GM21423 (cell line): Measurements from ENCODE around the gene EGFR.

Experiments used
- ATAC-seq: cut with Tn5 transposase; IDR thresholded peaks from one replicate; pipeline ENCODE4 v1.9.1; 2021; ENCODE audit warnings: mild to moderate bottlenecking, moderate library complexity; ENCODE audit not compliant: unreplicated experiment

Gene EGFR

GRCh38 chr7:55006499-55006898 is 12.3 kb upstream of the EGFR start:
- ATAC-seq: no peak

- ATAC-seq: no peak
Observed at GRCh38 chr7:55013851-55014250, 5.0 kb upstream of the EGFR start.

GRCh38 chr7:55016061-55016745 is 2.6 kb upstream of the EGFR start:
- ATAC-seq: no peak

GRCh38 chr7:55016746-55017090 is 2.1 kb upstream of the EGFR start:
- ATAC-seq: no peak

- ATAC-seq: no peak
Observed at GRCh38 chr7:55017841-55018240, 976 bp upstream of the EGFR start.

GRCh38 chr7:55019191-55019690 is 424 bp downstream of the EGFR start:
- no peak for ATAC-seq

- no peak for ATAC-seq
Observed at GRCh38 chr7:55019691-55020465, 1.1 kb downstream of the EGFR start.

GRCh38 chr7:55020466-55020871 is 1.7 kb downstream of the EGFR start:
- ATAC-seq: no peak

- ATAC-seq: no peak
Observed at GRCh38 chr7:55021053-55021452, 2.2 kb downstream of the EGFR start.

GRCh38 chr7:55022002-55022985 is 3.5 kb downstream of the EGFR start:
- no peak for ATAC-seq

GRCh38 chr7:55023841-55024505 is 5.2 kb downstream of the EGFR start:
- ATAC-seq: no peak

GRCh38 chr7:55024776-55025175 is 6.0 kb downstream of the EGFR start:
- ATAC-seq: no peak

- ATAC-seq: no peak
Observed at GRCh38 chr7:55026086-55026790, 7.4 kb downstream of the EGFR start.

GRCh38 chr7:55026867-55027490 is 8.2 kb downstream of the EGFR start:
- no peak for ATAC-seq

GRCh38 chr7:55028011-55028410 is 9.2 kb downstream of the EGFR start:
- no peak for ATAC-seq

GRCh38 chr7:55030314-55030713 is 11.5 kb downstream of the EGFR start:
- no peak for ATAC-seq

- ATAC-seq: no peak
Observed at GRCh38 chr7:55031075-55031474, 12.3 kb downstream of the EGFR start.

GRCh38 chr7:55032069-55032699 is 13.4 kb downstream of the EGFR start:
- no peak for ATAC-seq

- ATAC-seq: no peak
Observed at GRCh38 chr7:55033236-55033846, 14.5 kb downstream of the EGFR start.
